WTC11 (cell line): Measurements from ENCODE around the gene MAOA. TPM values are rescaled to one million over a fixed set of nuclear protein-coding genes. Genes with fewer than 3 reads are reported as not detected.

Experiments
- ATAC-seq: fragments of 200-7000 bp; cut with Tn5 transposase; 2 replicates; pipeline ENCODE4 v1.10.0; 2021; ENCODE audit warnings: mild to moderate bottlenecking, moderate library complexity
- CTCF ChIA-PET: fragments of 300-600 bp; sonication (Branson Sonifier 250); formaldehyde crosslinking; loops from one replicate; lab custom pipeline; 2021; ENCODE audit warnings: antibody characterized with exemption; lab: Charles Lee
- POLR2A ChIA-PET: fragments of 350-600 bp; sonication (Branson Sonifier 250); formaldehyde crosslinking; loops from one replicate; lab custom pipeline; 2021; ENCODE audit warnings: antibody characterized with exemption; lab: Charles Lee
- DNase-seq: peaks from one replicate; pipeline ENCODE4 v3.0.0; 2021; ENCODE audit warnings: low spot score
- H3K27ac Mint-ChIP-seq: 2 replicates; pipeline ENCODE4 v1.8.0; 2021; ENCODE audit warnings: mixed read lengths
- H3K27me3 Mint-ChIP-seq: 2 replicates; pipeline ENCODE4 v1.8.0; 2021; ENCODE audit warnings: low read depth, mild to moderate bottlenecking, moderate library complexity, mixed read lengths
- H3K36me3 Mint-ChIP-seq: 2 replicates; pipeline ENCODE4 v1.8.0; 2021; ENCODE audit warnings: mixed read lengths
- H3K4me1 Mint-ChIP-seq: 2 replicates; pipeline ENCODE4 v1.8.0; 2022; ENCODE audit warnings: mixed read lengths
- H3K4me3 Mint-ChIP-seq: 2 replicates; pipeline ENCODE4 v1.8.0; 2021; ENCODE audit warnings: mild to moderate bottlenecking, moderate library complexity, mixed read lengths
- H3K9me3 Mint-ChIP-seq: 2 replicates; pipeline ENCODE4 v1.8.0; 2021; ENCODE audit warnings: mixed read lengths
- ARID4B ChIP-seq: sonication (generic); formaldehyde crosslinking; IDR thresholded peaks from 2 replicates; pipeline ENCODE4 v1.8.0; 2023; ENCODE audit warnings: missing genetic modification reagents, mild to moderate bottlenecking, borderline replicate concordance
- CDX4 ChIP-seq: fragments of 250-450 bp; sonication (Bioruptor Pico); IDR thresholded peaks from 2 replicates; pipeline ENCODE4 v1.9.0; 2021; ENCODE audit warnings: moderate library complexity, mild to moderate bottlenecking, inconsistent platforms, borderline replicate concordance
- CREB1 ChIP-seq: sonication (generic); formaldehyde crosslinking; IDR thresholded peaks from 2 replicates; pipeline ENCODE4 v1.8.0; 2023; ENCODE audit warnings: mild to moderate bottlenecking, missing genetic modification reagents
- EMX1 ChIP-seq: fragments of 250-450 bp; sonication (Bioruptor Pico); IDR thresholded peaks from 2 replicates; pipeline ENCODE4 v1.8.0; 2021; ENCODE audit warnings: mild to moderate bottlenecking
- ERG ChIP-seq: fragments of 250-450 bp; sonication (Bioruptor Pico); IDR thresholded peaks from 2 replicates; pipeline ENCODE4 v1.8.0; 2021; ENCODE audit warnings: mild to moderate bottlenecking
- IRF2 ChIP-seq: sonication (generic); formaldehyde crosslinking; IDR thresholded peaks from 2 replicates; pipeline ENCODE4 v1.8.0; 2022; ENCODE audit warnings: low read depth, missing genetic modification reagents, borderline replicate concordance
- MYBL2 ChIP-seq: sonication (generic); formaldehyde crosslinking; IDR thresholded peaks from 2 replicates; pipeline ENCODE4 v1.8.1; 2023; ENCODE audit warnings: mild to moderate bottlenecking, moderate library complexity, missing genetic modification reagents
- NFE2L1 ChIP-seq: sonication (generic); formaldehyde crosslinking; IDR thresholded peaks from 2 replicates; pipeline ENCODE4 v1.8.1; 2023; ENCODE audit warnings: missing genetic modification reagents
- PREB ChIP-seq: sonication (generic); formaldehyde crosslinking; IDR thresholded peaks from 2 replicates; pipeline ENCODE4 v1.8.1; 2022; ENCODE audit warnings: mild to moderate bottlenecking, missing genetic modification reagents, moderate library complexity, borderline replicate concordance
- USF1 ChIP-seq: sonication (generic); formaldehyde crosslinking; IDR thresholded peaks from 2 replicates; pipeline ENCODE4 v1.8.0; 2022; ENCODE audit warnings: mild to moderate bottlenecking, missing genetic modification reagents
- USF2 ChIP-seq: sonication (generic); formaldehyde crosslinking; IDR thresholded peaks from 2 replicates; pipeline ENCODE4 v1.8.1; 2023; ENCODE audit warnings: mild to moderate bottlenecking, missing genetic modification reagents, moderate library complexity
- ZMAT4 ChIP-seq: fragments of 250-450 bp; sonication (Bioruptor Pico); IDR thresholded peaks from 2 replicates; pipeline ENCODE4 v1.9.0; 2021; ENCODE audit warnings: mild to moderate bottlenecking
- ZNF263 ChIP-seq: sonication (generic); formaldehyde crosslinking; IDR thresholded peaks from 2 replicates; pipeline ENCODE4 v1.8.1; 2022; ENCODE audit warnings: low read depth, mild to moderate bottlenecking, moderate library complexity, missing genetic modification reagents
- ZNF281 ChIP-seq: sonication (generic); formaldehyde crosslinking; IDR thresholded peaks from 2 replicates; pipeline ENCODE4 v1.8.0; 2023; ENCODE audit warnings: mild to moderate bottlenecking, missing genetic modification reagents
- ZNF396 ChIP-seq: fragments of 250-450 bp; sonication (Bioruptor Pico); IDR thresholded peaks from 2 replicates; pipeline ENCODE4 v1.8.0; 2021; ENCODE audit warnings: mild to moderate bottlenecking, moderate library complexity, borderline replicate concordance
- ZNF425 ChIP-seq: fragments of 250-450 bp; sonication (Bioruptor Pico); conservative IDR thresholded peaks from 2 replicates; pipeline ENCODE4 v1.9.0; 2021; ENCODE audit warnings: mild to moderate bottlenecking
- total RNA-seq: library from RNA; stranded (reverse); gene quantifications from 3 replicates; pipeline ENCODE4 v1.2.3, GENCODE V29; 2021

MAOA gene
- total RNA-seq, 1 experiment from 2014 or later, result 6.0 TPM

- ChIA-PET CTCF (no interaction called here), POLR2A (no interaction called here)
- Mint-ChIP-seq H3K9me3 (no peaks in the 10 kb centered on the region), H3K4me1 (peaks cover 5% of the 10 kb centered on the region), H3K4me3 (no peak overlapping the region), H3K27ac (no peak overlapping the region), H3K27me3 (no peaks in the 10 kb centered on the region), H3K36me3 (no peaks in the 10 kb centered on the region)
- ATAC-seq (no peak), DNase-seq (no peak)
- TF ChIP-seq ZMAT4 (CRISPR knock-in tag), result no peak
- TF ChIP-seq ZNF396 (CRISPR knock-in tag), result no peak
- TF ChIP-seq CDX4, result no peak
- no peak for TF ChIP-seq MYBL2 (CRISPR knock-in tag)
- TF ChIP-seq USF1 (CRISPR knock-in tag), result no peak
- TF ChIP-seq NFE2L1 (CRISPR knock-in tag), result no peak
- TF ChIP-seq CREB1 (CRISPR knock-in tag), result no peak
- TF ChIP-seq IRF2 (CRISPR knock-in tag), result no peak
- no peak for TF ChIP-seq ARID4B (CRISPR knock-in tag)
- no peak for TF ChIP-seq ZNF263
- no peak for TF ChIP-seq EMX1 (CRISPR knock-in tag)
- no peak for TF ChIP-seq PREB
- no peak for TF ChIP-seq ZNF425 (CRISPR knock-in tag)
- TF ChIP-seq ERG (CRISPR knock-in tag), result no peak
- TF ChIP-seq ZNF281 (CRISPR knock-in tag), result no peak
- no peak for TF ChIP-seq USF2 (CRISPR knock-in tag)
Measured at GRCh38 chrX:43703211-43703791, 47.2 kb downstream of the MAOA start.
